Stimulated activated naive B cell treated with anti-CD40 and anti-IgM and Interleukin-4, amounts not matched to agents 10 μg/mL and 1 μg/mL and 100 μg/mL, for 72 hours (primary cell): ENCODE results near the gene KCTD16.

ENCODE experiments used
- ATAC-seq, 2 donors: fragments of 150-1000 bp; cut with Tn5 transposase; replicated peaks; 2 replicates each; pipeline ENCODE4 v1.10.0; 2021; ENCODE audit warnings: moderate library complexity in 1 of 2
- DNase-seq: peaks from one replicate; pipeline ENCODE4 v3.0.0; 2021
- H3K27ac Mint-ChIP-seq: one replicate; pipeline ENCODE4 v1.8.0; 2022; ENCODE audit warnings: mild to moderate bottlenecking, mixed read lengths
- H3K27me3 Mint-ChIP-seq, 2 donors: one replicate each; pipeline ENCODE4 v1.8.0; 2022; ENCODE audit warnings: mixed read lengths in 2 of 2
- H3K36me3 Mint-ChIP-seq, 2 donors: one replicate each; pipeline ENCODE4 v1.8.0; 2022; ENCODE audit warnings: mixed read lengths in 2 of 2, mild to moderate bottlenecking in 1 of 2
- H3K4me1 Mint-ChIP-seq, 2 donors: one replicate each; pipeline ENCODE4 v1.8.0; 2022; ENCODE audit warnings: mixed read lengths in 2 of 2, mild to moderate bottlenecking in 1 of 2
- H3K4me3 Mint-ChIP-seq, 2 donors: one replicate each; pipeline ENCODE4 v1.8.0; 2022; ENCODE audit warnings: mild to moderate bottlenecking in 2 of 2, mixed read lengths in 2 of 2, moderate library complexity in 1 of 2
- H3K9me3 Mint-ChIP-seq, 2 donors: one replicate each; pipeline ENCODE4 v1.8.0; 2022; ENCODE audit warnings: mixed read lengths in 2 of 2, mild to moderate bottlenecking in 1 of 2

Gene KCTD16

DNA sequence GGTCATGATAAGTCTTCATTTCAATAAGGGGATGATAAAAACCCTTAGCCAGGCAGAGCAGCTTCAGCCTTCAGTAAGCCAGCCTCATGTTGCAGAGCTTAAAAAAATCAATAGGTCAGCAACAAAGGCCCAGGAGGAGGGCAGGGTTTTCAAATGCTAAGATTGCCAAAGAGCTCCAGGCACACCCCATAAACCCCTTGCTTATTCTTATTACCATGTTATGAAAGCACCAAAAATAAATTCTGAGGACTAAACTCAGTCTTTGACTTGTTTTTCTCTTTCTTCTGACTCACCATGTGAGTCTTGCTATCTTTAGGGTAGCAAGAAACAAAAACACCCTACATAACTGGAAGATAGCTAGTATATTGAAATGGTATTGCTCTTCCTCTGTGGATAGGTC, 317.1 kb downstream of the KCTD16 start:
- no peak for DNase-seq
- Mint-ChIP-seq H3K27ac (no peak overlapping the region), H3K4me3 (no peak overlapping the region), H3K9me3 (peaks cover 0 to 4% of the 10 kb centered on the region in 2 donors), H3K4me1 (no peaks in the 10 kb centered on the region), H3K27me3 (peaks cover 0 to 10% of the 10 kb centered on the region in 2 donors), H3K36me3 (peaks cover 0 to 1% of the 10 kb centered on the region in 2 donors)
- ATAC-seq = no peak

DNA sequence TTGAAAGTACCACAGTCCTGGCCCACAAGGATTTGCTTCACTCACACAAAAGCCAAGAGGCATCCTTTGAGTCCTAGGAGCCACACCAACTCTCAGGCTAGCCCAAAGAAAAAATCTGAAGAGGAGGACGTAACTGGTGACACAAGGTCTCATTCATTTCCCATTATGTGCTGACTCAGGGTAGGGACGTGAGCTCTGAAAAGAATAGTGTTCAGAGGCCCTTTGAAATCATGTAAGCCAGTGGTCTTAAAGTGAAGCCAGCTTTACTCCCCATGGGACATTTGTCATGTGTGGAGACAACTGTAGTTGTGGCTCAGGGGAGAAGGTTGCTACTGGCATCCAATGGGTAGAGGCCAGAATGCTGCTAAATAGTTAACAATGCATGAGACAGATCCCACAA, 332.4 kb downstream of the KCTD16 start:
- ATAC-seq = no peak
- no peaks in the 10 kb centered on the region for H3K27me3 Mint-ChIP-seq
- no peaks in the 10 kb centered on the region for H3K36me3 Mint-ChIP-seq

DNA sequence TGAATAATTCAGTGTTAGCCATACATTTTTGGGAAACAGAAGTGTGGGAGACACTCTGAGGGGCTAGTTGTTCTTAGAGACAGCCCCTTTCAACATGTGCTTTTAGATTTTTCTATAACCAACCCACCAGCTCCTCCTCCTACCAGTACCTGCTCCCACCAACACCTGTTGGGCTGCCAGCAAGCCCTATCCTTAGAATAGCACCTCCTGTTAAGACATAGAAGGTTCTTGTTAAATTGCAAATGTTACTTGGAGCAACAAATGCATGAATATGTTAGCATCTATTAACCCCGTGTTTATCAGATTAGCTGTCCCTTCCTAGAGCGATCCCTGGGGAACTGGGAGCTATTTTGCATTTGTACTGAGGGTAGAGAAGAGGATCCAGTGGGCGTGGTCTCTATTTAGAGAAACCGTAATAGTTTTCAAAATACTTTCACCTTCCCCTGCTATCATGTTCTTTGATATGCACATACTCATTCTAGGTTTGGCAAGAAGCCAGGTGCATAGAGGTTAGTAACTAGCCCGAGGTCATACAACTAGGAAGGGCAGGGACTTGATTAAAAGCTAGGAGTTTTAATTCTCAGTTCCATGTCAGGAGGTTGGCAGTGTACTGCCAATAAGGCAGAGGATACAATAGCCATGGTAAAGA, 334.4 kb downstream of the KCTD16 start:
- Mint-ChIP-seq H3K36me3 (no peaks in the 10 kb centered on the region), H3K27ac (no peak overlapping the region), H3K4me3 (no peak overlapping the region), H3K27me3 (no peaks in the 10 kb centered on the region), H3K9me3 (peaks cover under 1 to 5% of the 10 kb centered on the region in 2 donors), H3K4me1 (no peaks in the 10 kb centered on the region)
- DNase-seq (no peak), ATAC-seq (no peak)

More for the DNA sequence above, 332.4 kb downstream of the KCTD16 start:
- H3K4me1 Mint-ChIP-seq = no peaks in the 10 kb centered on the region
- no peak overlapping the region for H3K27ac Mint-ChIP-seq
- peaks cover 3 to 5% of the 10 kb centered on the region in 2 donors for H3K9me3 Mint-ChIP-seq
- DNase-seq = no peak
- H3K4me3 Mint-ChIP-seq = no peak overlapping the region

DNA sequence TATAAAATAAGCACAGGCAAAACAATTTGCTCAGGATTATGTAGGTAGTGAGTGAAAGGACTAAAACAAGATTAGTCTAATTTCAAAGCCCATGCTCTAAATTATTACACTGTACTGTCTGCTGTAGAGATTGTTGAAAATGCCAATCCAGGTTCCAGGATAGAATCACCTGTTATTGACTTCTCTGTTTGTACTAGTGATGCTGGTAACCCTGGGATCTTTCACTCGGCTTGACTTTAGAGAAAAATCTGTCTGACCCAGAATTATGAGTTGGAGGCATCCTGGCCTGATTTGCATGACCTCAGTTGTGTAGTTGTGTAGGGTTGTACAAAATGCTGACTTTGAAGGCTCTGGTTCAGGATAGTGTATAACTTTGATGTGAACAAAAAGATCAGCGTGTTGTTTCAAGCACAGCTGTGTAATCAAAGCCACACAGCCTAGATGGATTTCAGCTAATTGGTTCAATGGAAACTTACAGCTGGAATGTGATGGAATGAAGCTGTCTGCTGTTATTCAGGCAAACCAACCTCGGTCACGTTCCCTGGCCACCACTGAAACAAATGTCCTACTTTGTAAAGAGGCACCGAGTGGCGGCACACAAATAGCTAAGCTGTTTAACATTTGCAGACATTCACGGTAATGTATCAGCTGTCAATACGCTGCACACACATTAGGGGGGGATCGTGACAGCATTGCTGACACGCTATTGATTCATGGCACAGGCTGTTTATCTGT, 340.3 kb downstream of the KCTD16 start:
- Mint-ChIP-seq H3K4me3 (no peak overlapping the region), H3K27me3 (no peaks in the 10 kb centered on the region), H3K36me3 (no peaks in the 10 kb centered on the region), H3K4me1 (no peaks in the 10 kb centered on the region), H3K9me3 (peaks cover 0 to 6% of the 10 kb centered on the region in 2 donors), H3K27ac (no peak overlapping the region)
- DNase-seq (no peak), ATAC-seq (no peak)

DNA sequence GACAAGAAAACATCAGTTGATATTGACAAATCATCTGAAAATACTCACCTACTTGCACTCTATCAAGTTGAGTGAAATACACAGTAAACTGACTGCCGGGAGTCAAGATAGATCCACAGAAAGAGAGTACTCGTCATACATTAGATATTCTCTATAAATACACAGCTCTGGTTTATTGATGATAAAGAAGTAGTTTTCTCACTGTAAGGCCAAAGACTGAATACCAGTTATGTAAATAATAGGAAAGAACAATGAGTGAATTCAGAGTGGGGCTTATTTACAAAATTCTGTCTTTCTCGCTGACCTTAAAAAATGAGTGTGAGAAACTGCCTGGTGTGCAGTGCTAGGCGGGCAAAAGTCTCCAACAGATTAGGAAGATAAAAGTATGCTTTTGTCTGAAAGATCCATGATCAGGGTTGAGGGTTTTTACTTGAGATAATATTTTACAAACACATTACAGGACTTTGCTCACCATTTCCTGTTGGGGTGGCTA, 341.0 kb downstream of the KCTD16 start:
- H3K27ac Mint-ChIP-seq = no peak overlapping the region
- no peak for DNase-seq
- H3K36me3 Mint-ChIP-seq = no peaks in the 10 kb centered on the region
- peaks cover 0 to 6% of the 10 kb centered on the region in 2 donors for H3K9me3 Mint-ChIP-seq
- H3K4me1 Mint-ChIP-seq = no peaks in the 10 kb centered on the region
- ATAC-seq = no peak
- no peak overlapping the region for H3K4me3 Mint-ChIP-seq
- H3K27me3 Mint-ChIP-seq = no peaks in the 10 kb centered on the region

DNA sequence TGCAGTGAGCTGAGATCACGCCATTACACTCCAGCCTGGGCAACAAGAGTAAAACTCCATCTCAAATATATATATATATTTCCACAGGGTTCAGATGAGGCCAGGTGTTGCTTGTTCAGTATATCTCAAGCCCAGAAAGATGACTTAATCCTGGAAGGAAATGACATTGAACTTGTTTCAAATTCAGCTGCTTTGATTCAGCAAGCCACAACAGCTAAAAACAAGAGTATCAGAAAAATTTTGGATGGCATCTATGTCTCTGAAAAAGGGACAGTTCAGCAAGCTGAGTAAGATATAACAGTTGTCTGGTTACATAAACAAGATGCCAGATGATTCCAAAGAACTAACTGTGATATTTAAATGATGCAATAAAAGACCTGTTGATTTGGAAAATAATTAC, 352.0 kb downstream of the KCTD16 start:
- DNase-seq (no peak), ATAC-seq (no peak)
- no peaks in the 10 kb centered on the region for H3K27me3 Mint-ChIP-seq
- no peak overlapping the region for H3K4me3 Mint-ChIP-seq
- no peak overlapping the region for H3K27ac Mint-ChIP-seq
- no peaks in the 10 kb centered on the region for H3K4me1 Mint-ChIP-seq
- H3K36me3 Mint-ChIP-seq = no peaks in the 10 kb centered on the region
- H3K9me3 Mint-ChIP-seq = peaks cover 2 to 6% of the 10 kb centered on the region in 2 donors

DNA sequence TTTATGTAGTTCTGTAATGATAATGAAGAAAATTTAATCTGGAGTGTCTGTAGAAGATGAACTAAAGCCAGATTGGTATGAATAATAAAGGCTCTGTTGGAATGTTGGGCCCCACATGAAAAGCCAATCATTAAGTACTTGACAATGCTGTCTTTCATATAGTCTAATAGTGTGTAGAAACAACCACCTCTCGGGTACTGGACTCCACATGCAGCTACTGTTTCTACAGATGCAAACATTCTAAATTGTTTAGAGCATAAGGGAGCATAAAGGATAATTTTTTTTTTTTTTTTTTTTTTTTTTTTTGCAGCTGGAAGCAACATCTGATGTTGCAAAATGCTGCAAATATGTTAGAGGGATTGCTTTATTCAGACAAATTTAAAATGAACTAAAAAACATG, 354.3 kb downstream of the KCTD16 start:
- Mint-ChIP-seq H3K9me3 (peaks cover 6 to 9% of the 10 kb centered on the region in 2 donors), H3K27me3 (no peaks in the 10 kb centered on the region), H3K4me3 (no peak overlapping the region), H3K27ac (no peak overlapping the region), H3K36me3 (no peaks in the 10 kb centered on the region), H3K4me1 (no peaks in the 10 kb centered on the region)
- no peak for DNase-seq
- ATAC-seq = no peak

DNA sequence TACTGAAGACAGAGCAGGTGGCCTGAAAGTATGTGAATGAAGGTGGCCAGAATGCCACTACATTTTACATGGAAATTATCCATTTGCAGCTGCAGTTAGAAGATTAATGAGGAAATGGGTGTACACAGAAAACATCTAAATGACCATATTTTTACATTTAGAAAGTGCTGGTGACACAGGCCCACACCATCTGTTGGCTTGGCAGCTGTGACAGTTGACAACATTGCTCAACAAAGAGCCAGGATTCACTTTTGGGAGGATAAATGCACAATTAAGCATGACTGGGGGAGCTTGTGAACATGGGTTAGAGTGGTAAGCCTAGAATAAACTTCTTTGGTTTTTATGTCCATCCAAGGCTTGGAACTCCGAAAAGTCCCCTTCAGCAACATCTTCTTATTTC, 360.5 kb downstream of the KCTD16 start:
- Mint-ChIP-seq H3K9me3 (peaks cover 11 to 17% of the 10 kb centered on the region in 2 donors), H3K27me3 (no peaks in the 10 kb centered on the region)
- no peak for DNase-seq

More for the DNA sequence above, 360.5 kb downstream of the KCTD16 start:
- Mint-ChIP-seq H3K4me1 (no peaks in the 10 kb centered on the region), H3K4me3 (no peak overlapping the region), H3K27ac (no peak overlapping the region), H3K36me3 (no peaks in the 10 kb centered on the region)
- no peak for ATAC-seq
